HG03460 (cell line): Measurements from ENCODE around the gene FBXW7.

Experiments
- ATAC-seq: cut with Tn5 transposase; IDR thresholded peaks from one replicate; pipeline ENCODE4 v1.9.1; 2021; ENCODE audit not compliant: unreplicated experiment

The FBXW7 gene, protein sequence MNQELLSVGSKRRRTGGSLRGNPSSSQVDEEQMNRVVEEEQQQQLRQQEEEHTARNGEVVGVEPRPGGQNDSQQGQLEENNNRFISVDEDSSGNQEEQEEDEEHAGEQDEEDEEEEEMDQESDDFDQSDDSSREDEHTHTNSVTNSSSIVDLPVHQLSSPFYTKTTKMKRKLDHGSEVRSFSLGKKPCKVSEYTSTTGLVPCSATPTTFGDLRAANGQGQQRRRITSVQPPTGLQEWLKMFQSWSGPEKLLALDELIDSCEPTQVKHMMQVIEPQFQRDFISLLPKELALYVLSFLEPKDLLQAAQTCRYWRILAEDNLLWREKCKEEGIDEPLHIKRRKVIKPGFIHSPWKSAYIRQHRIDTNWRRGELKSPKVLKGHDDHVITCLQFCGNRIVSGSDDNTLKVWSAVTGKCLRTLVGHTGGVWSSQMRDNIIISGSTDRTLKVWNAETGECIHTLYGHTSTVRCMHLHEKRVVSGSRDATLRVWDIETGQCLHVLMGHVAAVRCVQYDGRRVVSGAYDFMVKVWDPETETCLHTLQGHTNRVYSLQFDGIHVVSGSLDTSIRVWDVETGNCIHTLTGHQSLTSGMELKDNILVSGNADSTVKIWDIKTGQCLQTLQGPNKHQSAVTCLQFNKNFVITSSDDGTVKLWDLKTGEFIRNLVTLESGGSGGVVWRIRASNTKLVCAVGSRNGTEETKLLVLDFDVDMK

DNA sequence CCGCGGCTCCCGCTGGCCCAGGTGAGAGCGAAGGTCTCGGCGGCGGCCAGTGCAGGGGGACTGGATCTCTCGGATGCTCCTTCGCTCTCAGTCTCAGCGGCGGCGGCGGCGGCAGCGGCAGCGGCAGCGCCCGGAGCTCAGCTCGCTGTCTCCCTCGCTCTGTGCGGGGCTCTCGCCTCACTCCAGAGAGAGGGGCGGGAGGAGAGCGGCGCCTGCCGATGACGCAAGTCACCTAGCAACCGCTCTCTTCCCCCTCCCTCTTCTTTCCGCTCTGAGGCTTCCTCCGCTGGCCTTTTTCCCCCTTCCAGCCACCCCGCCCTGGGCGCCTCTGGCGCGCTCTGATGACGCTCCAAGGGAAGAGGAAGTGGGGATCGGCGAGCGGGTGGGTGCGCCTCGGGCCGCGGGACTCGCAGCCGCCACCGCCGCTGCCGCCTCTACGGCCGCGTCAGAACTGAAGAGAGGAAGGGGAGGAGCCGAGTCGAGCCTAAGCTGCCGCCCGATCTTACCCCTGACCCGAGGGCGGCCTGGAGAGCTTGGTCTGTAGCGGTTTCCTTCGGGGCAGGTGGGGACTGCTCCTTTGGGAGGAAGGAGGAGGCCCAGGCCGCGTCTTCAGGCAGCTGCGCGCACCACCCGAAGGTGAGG, at the start of gene FBXW7:
TSS of gene FBXW7 (minus strand) at position 190 of the 642 bp plus-strand sequence. CDS start 124,289 bp downstream, outside the sequence.
- peak; percentile 77 for ATAC-seq

DNA sequence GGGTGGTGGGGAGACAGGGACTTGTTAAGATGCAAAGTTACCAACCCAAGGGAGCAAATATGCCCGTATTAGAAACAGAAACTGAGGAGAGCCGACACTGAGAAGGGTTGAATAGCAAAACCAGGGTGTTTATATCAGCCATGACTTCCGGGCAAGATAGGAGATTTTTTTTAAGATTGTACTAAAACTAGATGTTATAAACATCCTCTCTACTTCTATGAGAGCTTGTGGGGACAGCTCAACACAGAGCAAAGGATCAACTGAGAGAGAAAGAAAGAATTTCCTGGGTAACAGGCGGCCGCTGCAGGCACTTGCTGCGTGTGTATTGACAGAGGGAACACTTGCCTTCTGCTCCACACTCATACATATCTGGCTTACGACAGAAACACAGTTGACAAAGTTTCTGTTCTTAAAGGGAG, 49.1 kb upstream of the FBXW7 start:
- ATAC-seq, result no peak

DNA sequence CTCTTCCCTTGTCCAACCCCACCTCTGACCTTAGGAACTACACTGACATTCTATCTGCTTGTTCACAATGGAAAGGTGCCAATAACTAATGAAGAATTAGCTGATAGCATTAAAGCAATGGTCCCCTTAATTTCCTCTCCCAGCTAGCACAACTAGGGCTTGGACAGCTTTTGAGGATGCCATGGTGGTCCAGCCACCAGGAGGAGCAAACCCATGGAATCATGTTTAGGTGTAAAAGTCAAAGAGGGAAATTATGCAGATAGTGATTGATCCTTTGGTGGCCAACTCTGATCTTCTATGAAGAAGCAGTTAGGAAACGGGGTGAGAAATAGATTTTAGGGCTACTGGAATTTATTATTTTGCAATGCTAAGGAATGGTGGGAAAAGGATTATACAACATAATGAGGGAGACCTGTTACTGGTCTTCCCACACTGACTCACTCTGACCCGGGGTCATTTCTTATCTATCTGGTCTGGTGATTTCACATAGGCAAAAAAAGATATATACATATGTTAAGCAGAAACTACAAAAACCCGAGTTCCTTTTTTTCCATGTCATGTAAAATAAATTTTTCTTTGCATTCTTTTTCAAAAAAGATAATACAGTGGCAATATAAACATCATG, 45.8 kb upstream of the FBXW7 start:
- ATAC-seq, result no peak

DNA sequence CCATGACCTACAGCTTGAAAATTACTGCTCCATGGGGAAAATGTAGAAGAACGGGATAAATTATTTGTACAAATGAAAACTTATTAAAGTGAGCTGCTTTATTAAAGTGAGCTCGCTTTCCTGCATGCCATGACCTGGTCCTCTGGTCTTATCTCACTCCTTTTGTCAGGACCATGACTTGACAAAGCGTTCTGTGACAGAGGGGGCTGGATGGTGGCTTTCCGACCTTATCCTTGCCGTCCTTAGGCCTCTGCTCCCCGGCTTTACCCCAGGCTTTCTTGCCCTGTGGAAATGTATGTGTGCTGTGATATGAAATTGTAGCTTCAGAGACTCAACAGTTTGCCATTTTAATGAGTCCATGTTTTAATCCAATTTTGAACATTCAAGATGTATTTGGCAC, 44.0 kb upstream of the FBXW7 start:
- ATAC-seq, result no peak

DNA sequence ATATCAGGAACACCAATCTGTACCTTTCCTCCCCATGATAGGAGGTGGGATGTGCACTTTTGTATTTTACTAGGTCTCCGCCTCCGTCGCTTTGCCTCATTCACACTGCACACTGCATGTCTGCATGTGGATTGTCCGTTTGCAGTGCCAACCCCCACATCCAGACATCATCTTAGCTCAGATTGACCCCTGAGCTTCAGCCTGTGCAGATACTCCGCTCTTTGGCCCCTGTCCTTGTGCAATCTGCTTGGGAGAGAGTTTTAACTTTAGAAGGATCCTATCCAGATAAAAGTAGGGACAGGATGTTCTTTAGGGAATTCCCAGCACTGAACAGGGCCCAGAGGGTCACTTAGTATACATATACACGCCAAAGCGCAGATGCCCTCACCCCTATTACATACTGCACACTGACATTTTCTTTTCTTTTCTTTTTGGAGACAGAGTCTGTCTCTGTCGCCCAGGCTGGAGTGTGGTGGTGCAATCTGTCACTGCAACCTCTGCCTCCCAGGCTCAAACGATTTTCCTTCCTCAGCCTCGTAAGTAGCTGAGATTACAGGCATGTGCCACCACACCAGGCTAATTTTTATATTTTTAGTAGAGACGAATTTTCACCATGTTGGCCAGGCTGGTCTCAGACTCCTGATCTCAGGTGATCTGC, 43.3 kb upstream of the FBXW7 start:
- no peak for ATAC-seq

DNA sequence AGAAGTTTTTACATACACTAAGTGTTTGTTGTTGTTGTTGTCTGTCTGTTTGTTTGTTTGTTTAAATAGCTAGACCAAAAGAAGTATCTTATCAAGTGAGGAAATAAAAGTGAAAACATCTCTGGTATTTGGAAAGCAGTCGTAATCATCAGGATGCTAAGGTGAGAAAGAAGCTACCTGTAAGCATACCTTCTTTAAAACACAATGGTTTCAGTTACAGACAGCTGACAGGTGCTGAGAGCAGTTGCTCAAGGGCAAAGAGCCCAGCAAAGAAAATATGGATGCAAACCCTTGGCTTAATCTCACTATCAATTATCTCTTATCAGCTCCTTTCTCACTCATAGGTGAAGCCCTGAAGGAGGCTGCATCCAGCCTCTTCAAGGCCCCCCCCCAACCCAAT, 42.8 kb upstream of the FBXW7 start:
- no peak for ATAC-seq

DNA sequence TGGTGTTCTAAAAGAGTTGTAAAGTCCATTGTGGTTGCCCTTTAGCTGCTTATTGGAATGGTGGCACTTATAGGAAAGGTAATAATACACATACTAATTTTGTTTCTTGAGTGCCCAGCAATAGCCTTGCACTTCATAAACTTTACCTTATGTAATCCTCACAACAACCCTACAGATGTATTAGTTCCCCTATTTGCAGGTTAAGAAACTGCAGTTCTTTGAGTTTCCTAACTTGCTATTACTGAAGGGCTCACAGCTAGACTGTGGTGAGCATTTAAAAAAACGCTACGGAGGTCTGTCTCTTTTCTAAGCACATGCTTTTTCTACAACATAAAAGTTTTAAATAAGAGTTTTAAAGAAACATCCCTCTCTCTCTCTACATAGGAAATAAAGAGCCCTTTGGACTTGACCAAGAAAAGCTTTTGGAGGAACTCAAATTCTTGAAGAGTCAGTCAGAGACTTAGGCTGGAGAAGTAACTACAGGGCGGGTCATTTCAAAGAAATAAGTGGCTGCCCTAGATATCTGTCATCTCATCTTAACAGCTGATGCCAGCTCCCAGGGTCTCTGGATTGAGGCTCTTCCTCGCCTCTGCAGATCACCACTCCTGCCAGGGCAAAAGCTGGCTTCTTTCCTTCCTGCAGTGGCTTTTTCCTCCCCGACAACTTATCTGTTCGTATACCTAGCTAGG, 42.0 kb upstream of the FBXW7 start:
- peak; percentile 79 for ATAC-seq

DNA sequence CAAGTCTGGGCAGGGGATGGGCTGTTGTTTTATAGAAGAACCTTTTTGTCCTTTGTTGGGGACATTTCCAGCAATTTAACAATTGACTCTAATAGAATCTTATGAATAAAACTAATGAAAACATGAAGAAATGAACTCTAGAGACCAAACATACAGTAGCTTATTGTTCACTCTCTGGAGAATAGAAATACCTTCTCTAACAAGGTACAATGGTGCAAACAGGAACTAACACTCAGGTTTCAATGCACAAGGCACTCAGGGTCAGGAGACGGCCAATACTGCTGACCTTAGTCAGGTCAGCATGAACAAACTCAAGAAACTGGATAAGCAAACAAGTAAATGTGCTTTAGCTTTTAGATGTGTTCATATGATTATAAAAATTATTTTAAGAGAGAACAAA, 39.6 kb upstream of the FBXW7 start:
- no peak for ATAC-seq

DNA sequence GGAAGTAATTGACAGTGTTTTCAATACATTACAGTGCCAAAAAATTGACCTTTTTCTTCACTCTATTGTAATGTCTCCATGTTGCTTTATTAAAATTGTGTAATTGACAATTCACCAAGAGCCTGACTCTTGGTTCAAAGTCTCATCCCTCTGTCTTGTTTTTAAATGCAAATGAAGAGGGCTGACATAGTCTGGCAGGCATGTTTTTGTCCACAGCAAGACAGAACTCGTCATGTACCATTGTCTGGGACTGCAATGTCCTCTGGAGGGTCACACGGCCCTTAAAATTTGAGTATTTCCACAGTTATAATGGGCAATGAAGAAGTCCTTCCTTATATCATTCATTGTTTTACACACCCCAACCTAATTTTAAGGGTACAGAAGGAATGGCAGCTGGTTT, 38.0 kb upstream of the FBXW7 start:
- ATAC-seq, result no peak

DNA sequence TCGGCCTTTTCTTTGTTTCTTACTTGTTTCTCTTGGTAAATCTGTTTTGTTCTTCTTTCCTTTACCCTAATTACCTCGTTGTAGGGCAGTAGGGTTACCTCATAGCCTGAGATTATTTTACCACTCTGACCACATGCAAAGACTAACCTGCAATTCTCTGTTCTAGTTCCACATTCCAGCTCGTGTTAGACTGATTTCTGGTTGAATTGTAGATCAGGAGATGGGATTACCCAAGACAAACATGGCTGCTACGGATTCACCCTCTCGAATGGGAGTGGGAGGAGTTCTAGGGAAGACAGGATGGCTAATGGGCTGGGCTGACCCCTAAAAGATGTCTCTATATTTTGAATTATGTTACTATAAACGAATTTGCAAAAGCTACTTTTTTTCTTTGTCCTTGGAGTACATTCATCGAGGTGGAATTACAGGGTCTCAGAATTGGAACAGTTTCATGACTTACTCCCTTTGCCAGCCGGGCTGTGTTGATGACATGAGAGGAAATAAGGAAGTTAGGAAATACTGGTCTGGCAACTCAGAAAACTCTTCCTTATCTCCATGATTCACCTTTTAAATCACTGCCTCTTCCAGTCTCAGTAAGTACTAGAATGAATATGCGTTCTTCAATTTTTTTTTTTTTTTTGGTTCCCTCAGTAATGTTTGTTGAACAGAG, 36.7 kb upstream of the FBXW7 start:
- ATAC-seq, result no peak

DNA sequence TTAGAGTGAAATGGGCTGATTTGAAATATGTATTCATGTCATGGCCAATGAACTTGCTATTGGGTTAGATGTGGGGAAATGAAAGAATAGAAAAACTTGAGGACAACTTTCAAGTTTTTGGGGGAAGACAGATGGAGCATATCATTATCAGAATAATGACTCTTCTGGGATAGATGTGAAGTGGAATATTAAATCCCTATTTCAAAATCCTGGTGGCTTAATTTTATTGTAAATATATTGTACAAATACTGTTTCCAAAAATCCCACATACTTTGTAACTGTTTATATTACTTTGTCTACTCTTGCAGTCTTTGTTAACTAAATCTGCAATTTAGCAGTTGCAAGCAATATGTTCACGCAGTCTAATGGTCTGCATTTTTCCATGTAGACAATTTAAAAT, 35.9 kb upstream of the FBXW7 start:
- no peak for ATAC-seq

DNA sequence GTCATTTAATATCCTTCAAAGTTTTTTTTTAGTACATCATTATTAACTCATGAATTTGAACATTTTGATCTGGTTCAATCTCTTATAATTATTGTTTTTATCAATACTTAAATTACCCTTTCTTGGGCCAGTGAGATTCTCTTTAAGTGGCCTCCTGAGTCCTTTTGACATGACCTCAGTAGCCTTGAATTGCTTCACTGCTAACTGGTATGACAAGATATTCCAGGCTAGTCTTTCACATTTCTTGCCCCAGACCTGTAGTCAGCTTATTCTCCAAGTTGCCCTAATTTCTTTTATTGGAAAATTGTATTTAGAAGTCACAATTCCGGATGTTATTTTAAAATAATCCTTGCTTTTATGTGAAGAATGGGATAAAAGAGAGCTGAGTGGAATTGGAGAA, 35.4 kb upstream of the FBXW7 start:
- ATAC-seq, result no peak

DNA sequence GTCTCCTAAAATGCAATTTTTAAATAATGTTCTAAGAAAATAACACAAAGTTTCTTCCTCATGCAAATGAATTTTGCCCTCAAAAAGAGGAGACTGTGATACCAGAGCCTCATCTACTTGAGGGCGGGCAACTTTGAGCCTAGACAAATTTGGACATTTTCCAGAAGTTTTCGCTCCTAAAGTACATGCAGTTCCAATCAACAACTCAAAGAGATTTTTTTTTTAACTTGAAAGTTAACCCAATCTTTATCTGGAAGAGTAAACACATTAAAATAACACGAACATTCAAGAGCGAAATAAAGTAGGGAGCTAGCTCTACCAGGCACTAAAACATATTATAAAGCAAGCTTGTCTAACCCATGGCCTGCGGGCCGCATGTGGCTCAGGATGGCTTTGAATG, 29.4 kb upstream of the FBXW7 start:
- ATAC-seq, result no peak

DNA sequence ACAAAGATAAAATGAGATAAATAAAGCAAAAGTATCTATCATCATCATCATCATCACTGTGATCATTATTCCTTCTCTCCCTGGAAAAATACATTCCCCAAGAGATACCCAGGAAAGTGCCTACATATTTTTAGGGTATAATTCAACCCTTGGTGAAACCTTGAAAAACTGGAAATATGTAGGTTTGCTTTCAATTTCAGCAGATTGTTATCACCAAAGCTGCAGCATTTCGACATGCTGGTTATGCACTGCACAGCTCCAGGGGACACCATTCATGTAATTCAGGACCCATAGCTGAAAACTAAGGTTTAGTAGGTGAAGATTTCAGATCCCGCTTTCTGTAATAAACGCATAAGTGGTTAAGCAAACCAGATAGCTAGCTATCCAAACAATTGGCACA, 28.4 kb upstream of the FBXW7 start:
- no peak for ATAC-seq

DNA sequence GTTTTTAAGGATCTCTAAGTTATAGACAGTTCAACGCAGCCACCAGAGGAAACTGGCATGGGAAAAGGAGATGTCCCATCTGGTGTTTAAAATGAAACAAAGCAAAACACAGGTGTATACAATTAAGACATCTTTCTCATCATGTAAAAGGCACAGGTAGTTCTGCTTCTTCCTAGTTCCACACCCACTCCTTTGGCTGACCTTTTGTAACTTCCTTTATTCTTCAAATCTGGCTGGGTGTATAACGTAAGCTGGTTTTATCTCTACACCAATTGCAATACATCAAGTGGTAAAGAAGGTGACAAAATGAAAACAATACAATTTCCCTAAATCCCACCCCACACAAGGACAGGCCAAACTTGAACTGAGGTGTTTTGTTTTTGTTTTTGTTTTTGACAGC, 27.3 kb upstream of the FBXW7 start:
- no peak for ATAC-seq

DNA sequence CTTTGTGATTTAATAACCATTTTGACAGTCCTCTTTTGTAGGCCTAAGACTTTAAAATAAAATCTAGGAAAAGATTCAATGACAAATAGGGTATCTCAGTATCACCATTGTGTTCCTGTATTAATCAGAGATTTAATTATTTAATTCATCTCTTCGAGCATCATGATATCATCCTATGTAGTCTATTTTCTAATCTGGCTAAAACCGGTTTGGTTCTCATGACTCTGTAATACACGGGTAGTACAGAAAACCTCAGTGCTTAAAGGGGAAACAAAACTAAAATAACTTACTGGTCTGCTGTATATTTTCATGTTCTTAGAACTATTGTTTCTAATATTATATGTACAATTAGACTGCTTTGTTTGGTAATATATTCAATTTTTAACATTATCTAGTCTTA, 23.7 kb upstream of the FBXW7 start:
- ATAC-seq, result no peak

DNA sequence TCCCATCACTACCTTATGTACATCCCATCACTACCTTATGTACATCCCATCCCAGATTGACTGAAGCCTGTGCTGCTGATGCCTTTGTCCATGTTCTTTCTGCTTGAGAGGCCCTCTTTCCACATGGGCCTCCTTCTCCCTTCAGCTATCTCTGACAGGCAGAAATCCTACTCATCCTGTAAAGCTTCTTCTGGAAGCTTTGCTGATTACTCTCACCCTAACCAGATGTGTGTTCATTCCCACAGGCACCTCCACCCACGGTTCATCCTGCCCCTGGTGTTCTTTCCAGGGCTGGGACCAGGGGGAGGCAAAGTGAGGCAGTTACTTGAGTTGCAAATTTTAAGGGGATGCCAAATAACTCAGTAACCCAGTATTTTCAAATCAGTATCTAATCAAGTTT, 22.5 kb upstream of the FBXW7 start:
- ATAC-seq, result no peak

DNA sequence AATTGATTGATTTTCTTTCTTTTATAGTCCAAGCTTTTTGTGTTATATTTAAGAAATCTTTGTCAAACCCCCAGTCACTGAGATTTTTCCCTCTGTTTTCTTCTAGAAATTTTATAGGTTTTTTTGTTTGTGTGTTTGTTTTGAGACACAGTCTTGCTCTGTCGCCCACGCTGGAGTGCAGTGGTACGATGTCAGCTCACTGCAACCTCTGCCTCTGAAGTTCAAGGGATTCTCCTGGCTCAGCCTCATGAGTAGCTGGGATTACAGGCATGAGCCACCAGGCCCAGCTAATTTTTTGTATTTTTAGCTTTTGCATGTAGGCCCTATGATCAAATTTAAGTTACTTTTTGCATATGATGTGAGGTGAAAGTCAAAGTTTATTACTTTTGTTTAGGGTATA, 20.9 kb upstream of the FBXW7 start:
- ATAC-seq, result no peak

DNA sequence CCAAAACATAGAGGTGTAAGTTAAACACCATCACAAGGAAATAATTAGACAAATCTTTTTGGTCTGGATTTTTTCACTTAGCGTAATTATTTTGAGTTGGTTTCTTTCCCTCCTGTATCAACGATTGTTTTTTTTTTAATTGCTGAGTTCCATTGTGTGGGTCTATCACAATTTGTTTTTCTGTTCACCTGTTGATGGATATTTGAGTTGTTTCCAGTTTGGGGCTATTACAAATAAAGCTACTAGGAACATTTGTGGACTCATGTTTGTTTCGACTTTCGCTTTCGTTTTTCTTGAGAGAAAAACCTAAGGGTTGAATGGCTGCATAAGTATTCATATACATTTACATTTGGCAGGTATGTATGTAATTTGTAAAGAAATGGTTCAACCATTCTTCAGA, 20.4 kb upstream of the FBXW7 start:
- ATAC-seq, result no peak

DNA sequence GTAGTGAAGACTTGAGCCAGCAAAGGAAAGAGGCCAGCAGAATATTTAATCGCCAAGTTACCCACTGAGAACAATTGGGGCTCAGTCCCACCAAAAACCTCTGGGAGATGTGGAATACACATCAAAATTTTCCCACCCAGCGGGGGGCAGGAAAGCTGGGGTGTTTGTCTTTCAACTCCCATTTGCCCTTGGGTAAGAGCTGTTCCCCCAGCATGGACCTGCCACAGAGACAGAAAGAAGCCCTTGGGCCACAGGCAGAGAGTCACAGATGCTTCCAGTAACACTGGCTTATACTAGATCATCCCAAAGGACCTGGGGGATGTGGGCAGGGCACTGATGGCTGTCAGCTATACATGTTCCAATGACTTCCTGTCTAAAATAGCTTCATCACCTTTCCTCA, 18.9 kb upstream of the FBXW7 start:
- ATAC-seq, result no peak
